ENCODE results near the gene RAMP1.

DNA sequence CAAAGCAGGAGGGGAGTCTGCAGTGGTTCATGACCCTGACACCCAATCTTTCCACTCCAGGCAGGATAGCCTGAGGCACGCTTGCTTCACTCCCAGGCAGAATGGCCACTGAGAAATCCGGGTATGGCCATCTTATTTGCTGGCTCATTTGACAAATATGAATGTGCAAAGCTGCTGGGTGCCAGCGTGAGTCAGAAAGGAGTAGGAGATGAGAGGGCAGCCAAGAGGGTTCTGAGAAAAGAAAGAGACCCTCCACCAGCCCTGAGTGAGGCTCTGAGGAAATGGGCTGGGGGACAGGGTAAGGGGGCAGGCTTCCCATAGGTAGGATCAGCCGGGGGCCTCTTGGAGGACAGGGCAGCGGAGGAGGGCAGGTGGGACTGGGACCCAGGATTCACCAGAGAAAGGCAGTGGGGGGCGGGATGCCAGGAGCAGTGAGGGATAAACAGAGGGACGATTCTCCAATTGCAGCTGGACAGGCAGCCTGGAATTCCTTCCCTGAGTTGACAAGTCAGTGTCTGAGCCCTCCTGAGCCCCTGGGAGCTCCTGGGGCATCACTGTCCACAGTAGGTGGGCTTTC lies 15.2 kb downstream of the RAMP1 start:
- TF ChIP-seq, protein P1, sequence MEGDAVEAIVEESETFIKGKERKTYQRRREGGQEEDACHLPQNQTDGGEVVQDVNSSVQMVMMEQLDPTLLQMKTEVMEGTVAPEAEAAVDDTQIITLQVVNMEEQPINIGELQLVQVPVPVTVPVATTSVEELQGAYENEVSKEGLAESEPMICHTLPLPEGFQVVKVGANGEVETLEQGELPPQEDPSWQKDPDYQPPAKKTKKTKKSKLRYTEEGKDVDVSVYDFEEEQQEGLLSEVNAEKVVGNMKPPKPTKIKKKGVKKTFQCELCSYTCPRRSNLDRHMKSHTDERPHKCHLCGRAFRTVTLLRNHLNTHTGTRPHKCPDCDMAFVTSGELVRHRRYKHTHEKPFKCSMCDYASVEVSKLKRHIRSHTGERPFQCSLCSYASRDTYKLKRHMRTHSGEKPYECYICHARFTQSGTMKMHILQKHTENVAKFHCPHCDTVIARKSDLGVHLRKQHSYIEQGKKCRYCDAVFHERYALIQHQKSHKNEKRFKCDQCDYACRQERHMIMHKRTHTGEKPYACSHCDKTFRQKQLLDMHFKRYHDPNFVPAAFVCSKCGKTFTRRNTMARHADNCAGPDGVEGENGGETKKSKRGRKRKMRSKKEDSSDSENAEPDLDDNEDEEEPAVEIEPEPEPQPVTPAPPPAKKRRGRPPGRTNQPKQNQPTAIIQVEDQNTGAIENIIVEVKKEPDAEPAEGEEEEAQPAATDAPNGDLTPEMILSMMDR (IDR thresholded peaks at IDR 0.05) = no peak
- TF ChIP-seq EZH2 (IDR thresholded peaks at IDR 0.05; ENCODE audit: borderline replicate concordance, insufficient read depth, low read depth, low read length, poor library complexity, severe bottlenecking) = no peak

All from B cell (primary cell).